HG03108 (cell line): ENCODE data around the gene RAB31.

ENCODE experiments used
- ATAC-seq: cut with Tn5 transposase; IDR thresholded peaks from one replicate; pipeline ENCODE4 v1.9.1; 2021; ENCODE audit warnings: moderate library complexity; ENCODE audit not compliant: unreplicated experiment

Gene RAB31

DNA sequence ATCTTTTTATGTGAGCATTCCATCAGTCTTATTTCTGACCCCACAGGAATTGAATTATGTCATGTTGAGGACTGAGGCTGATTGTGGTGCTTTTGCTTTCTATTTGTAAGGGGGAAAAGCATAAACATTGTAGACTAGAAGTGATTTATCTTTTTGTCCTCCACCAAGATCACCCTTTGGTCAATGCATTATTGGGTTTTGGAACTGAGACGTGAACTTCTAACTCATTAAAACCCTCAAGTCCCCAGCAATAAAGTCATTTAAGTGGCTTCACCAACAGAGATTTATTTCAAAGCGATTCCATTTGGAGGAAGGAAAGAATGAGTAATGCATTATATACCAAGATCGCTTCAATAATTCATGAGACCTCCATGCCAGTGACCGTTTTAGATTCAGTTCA is 102.2 kb downstream of the RAB31 start:
- no peak for ATAC-seq

DNA sequence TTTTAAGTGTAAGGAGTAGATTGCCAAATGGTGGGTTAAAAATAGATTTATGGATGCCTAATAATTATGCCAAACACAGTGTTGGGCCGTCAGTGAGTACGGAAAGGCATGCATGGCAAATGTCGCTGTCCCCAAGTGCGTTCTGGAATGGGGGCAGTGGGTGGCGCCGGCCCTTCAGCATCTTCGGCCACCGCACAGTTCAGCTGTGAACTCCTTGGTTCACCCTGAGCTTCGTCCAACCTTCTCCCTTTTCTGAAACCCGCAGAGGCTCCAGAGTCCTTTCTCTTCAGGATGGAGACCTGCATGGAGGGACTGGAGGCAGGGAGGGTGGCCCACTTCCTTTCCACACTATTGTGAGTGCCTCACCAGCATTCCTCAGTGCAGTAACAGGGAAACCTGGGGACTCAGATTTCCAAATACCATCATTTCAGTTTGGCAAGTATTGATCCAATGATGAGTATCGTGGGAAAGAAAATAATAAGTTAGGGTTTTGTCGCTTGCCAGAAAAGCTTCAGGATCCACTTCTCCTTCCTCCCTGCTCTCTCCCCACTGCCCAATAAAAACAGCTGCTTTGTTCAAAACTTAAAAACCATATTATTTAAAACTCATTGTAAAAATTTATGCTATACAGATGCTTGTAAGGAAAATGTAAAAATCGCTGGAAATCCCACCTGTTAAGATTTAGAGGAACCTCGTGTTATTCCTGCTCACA is 103.0 kb downstream of the RAB31 start:
- no peak for ATAC-seq

DNA sequence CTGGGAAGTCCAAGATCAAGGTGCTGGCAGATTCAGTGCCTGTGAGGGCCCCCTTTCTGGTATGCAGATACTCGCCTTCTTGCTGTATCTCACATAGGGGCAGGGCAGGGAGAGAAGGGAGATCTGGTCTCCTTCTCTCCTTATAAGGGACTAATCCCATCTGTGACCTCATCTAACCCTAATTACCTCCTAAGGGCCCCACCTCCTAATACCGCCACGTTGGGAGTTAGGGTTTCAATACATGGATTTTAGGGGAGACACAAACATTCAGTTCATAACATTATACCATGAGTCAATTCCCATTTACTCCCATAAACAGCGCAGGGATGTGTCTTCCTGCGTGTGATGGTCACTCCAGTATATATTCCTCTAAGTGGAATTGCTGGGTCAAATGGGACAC is 103.9 kb downstream of the RAB31 start:
- no peak for ATAC-seq

DNA sequence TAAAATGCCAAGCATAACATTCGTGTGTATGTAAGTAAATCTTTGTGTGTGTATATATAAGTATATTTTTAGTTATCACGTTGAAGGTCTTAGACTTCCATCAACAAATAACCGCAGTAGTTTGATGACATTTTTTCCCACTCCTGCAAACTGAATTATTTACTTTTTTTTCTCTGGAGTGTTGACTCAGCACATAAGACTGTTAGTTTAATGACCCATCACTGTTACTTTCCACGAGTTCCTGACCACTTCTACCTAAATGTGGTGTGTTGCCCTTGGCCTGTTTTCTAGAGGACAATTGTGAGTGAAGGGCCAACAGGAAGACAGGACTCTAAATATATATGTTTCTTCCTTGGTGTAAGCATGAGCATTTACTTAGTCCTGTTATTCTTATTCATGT is 106.3 kb downstream of the RAB31 start:
- ATAC-seq = no peak

DNA sequence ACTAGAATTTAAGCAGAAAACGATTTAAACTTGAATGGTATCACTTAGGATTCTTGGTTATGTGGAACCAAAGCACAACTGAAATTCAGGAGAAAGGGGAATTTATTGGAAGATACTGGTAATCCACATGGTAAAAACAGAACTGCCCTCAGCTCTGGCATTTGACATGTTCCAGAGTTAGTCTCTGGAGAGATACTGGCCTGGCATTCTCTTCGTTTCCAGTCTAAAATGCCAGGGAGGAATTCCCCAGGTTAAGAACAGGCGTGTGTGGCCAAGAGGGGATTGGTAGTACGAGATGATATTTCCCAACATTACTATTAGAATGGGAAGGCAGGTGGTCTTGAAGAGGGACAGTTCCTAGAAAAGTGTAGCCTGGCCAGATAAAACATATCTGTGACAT is 109.2 kb downstream of the RAB31 start:
- no peak for ATAC-seq

DNA sequence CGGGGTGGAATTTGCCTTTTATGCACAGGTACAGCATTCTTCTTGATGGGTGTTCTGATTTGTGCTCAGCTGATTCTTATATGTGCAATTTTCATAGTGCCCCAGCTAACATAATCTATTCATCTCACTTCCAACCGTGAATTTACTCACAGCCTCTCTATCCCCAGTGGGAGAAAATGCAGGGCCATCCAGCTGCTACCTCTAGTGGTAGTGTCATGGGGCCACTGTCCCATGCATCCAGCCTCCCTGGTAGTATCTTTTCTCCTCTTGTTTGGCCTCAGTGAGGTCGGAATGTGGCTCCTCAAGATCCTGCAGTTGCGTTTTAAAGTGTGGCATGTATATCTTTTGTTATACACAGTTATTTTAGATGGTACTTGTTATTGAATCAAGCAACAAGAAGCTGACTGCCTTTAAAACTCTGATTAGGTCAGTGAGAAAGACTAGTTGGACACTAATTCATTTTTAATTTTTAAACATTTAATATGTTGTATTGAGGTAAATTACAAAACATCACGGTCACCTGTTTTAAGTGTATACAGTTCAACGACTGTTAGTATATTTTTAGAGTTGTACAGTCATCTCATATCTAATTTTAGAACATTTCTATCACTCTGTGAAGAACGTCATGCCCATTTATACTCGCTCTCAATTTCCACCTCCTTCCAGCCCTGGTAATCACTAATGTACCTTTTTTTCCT is 109.8 kb downstream of the RAB31 start:
- ATAC-seq = no peak

DNA sequence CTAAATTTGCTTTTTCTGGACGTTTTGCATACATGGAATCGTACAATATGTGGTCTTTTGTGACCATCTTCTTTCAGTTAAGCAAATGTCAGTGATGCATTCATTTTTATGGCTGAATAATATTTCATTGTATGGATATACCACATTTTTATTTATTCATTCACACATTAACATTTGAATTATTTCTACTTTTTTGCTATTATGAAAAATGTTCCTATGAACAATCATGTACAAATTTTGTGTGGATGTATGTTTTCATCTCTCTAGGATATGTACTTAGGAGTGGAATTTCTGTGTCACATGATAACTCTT is 110.3 kb downstream of the RAB31 start:
- ATAC-seq = no peak

DNA sequence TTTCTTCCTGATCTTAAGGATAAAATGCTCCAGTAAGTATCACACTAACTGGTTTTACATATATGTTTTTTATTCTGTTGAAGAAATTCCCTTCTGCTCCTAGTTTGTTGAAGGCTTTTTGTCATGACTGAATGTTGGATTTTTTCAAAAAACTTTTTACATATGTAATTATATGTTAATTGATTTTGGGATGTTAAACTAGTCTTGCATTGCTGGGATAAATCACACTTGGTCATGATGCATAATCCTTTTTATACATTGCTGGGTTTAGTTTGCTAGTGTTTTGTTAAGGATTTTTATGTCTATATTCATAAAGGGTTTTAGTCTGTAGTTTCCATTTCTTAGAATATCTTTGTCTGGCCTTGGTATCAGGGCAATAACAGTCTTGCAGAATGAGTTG is 112.0 kb downstream of the RAB31 start:
- ATAC-seq = no peak

DNA sequence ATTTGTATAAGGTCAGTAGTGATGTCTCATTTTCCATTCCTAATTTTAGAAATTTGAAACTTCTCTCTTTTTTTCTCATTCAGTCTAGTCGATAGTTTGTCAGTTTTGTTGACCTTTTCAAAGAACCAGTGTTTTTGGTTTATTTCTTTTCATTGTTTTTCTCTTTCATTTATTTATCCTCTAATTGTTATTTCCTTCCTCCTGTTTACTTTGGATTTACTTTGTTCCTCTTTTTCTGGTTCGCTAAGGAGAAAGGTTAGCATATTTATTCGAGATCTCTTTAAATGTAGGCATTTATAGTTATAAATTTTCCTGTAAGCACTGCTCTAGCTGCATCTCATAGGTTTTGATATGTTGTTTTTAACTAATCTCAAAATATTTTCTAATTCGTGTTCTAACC is 112.6 kb downstream of the RAB31 start:
- ATAC-seq = no peak

DNA sequence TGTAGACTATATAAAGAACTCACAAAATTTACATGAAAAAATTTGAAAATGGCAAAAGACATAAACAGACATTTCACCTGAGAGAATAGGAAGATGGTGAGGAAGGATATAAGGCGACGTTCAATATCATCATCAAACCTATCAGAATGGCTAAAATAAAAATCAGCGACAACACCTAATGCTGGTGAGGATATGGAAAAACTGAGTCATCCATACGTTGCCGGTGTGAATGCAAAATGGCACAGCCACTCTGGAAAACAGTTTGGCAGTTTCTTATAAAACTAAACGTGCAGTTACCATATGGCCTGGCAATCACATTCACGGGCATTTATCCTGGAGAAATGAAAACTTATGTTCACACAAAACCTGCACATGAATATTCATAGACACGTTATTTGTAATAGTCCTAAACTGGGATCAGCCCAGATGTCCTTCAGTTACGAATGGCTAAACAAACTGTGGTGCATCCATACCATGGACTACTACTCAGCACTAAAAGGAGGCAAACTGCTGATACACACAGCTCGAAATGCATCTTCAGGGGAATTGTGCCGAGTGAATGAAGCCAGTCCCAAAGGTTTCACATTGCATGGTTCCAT is 114.6 kb downstream of the RAB31 start:
- ATAC-seq = no peak

DNA sequence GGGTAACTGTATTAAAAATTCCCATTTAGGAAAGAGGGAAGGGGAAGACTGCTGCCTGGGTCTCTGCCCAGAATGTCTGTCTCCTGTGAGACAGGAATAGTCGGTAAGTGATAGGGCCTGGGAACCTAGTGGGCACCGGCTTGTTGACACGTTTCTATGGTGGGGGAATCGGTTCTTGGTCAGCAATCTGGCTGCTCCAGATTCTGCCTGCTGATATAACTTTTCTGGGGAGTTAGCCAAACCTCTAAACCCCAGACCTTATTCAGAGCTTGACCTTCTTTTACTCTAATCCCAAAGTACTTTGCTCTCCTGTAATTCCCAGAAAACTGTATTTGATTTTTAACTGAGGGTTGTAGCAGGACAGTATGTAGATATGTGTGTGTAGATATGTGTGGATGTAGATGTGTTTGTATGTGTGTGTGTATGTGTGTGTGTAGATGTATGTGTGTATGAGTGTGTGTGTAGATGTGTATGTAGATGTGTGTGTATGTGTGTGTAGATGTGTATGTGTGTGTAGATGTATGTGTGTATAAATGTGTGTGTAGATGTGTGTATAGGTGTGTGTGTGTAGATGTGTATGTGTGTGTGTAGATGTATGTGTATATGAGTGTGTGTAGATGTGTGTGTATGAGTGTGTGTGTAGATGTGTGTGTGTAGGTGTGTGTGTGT is 115.8 kb downstream of the RAB31 start:
- no peak for ATAC-seq

DNA sequence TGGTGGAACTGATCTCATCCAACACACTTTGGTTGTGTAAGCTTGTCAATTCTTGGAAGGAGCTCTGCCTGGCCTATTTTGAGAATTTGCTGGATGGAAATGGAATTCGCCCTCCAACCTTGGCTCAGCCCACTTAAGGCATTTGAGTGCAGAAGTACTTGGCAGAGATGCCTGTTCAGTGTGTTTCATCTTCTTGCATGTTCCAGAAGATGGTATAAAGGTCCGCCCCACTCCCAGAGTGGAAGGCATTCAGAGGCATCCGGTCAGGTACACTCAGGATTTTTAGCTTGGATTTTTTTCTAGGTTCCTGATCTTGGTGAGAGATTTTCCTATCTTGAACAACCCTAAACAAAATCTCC is 116.4 kb downstream of the RAB31 start:
- no peak for ATAC-seq

DNA sequence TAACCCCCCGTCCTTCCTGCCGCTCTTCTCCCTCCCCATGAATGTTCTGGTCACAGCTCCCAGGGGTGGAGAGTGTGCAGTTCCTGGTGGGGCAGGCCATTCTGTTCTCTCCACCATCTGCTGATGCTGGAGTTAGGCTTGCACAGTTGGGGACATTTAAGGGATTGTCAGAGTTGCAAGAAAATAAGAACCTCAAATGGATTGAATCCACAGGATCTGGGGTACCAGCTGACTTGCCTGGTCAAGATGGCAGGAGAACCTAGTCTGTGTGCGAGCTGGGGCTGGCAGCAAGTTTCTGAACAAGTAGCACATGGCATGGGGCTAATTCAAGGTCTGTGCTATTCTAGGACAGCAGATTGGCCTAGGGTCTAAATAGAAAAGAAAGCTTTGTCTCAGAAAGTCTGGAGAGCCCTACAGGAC is 116.9 kb downstream of the RAB31 start:
- ATAC-seq = no peak

DNA sequence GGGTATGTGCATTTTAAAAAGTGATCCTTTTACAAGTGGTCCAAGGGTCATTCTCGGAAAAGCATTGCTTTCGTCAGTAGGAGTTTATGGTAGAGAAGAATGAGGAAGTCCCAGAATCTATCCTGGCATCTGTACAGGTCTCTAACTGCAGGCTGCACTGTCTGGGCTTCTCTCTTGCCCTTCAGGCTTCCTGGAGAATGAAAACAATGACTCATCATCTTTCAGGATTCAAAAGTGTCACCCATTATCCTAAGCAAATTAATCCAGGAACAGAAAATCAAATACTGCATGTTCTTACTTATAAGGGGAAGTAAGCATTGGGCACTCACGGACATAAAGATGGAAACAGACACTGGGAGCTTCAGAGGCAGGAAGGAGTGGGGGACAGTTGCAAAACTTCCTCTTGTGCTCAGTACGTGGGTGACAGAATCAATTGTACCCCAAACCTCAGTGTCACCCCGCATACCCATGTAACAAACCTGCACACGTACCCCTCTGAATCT is 117.5 kb downstream of the RAB31 start:
- no peak for ATAC-seq

DNA sequence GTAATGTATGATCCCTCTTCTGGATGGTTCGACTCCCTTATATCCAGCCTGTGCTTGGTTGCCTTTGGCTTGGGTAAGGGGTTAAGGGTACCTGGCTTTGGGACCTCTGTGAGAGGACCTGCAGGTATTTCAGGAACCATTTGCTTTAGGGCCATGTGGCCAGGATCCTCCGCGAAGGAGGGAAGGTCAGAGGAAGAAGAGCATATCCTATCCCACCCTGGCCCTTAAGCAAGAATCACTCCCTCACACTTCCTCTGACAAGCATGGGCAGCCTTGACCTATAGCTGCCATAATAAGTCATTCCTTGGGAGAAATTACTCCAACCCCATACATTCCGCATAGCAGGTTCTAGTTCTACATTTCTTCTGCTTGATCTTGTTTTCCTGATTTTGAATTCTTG is 118.6 kb downstream of the RAB31 start:
- ATAC-seq = no peak

DNA sequence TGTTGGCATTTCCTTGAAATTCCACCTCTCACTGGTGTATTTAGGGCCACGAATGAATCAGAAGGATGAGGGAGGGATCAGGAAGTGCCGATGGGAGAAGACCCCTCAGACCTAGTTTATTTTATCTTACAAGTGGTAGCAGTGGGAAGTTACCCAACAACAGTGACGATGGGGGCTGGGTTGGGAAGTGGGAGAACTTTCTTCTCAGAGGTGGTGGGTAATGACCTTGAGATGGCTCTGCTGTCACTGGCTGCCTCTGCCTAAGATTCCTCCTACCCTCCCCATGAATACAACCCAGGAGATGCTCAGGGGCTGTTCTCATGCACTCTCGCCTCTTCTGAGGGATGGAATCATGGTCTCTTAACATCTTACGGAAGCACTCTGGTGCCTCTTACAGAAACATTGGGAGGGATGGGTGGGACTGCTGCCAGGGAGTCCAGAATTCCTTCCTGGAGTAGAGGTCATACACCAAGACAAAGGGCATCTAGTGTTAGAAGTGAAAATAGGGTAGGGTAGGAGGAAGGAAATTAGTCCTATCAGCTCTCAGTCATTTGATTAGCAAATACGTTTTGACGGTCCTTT is 119.2 kb downstream of the RAB31 start:
- ATAC-seq = no peak

DNA sequence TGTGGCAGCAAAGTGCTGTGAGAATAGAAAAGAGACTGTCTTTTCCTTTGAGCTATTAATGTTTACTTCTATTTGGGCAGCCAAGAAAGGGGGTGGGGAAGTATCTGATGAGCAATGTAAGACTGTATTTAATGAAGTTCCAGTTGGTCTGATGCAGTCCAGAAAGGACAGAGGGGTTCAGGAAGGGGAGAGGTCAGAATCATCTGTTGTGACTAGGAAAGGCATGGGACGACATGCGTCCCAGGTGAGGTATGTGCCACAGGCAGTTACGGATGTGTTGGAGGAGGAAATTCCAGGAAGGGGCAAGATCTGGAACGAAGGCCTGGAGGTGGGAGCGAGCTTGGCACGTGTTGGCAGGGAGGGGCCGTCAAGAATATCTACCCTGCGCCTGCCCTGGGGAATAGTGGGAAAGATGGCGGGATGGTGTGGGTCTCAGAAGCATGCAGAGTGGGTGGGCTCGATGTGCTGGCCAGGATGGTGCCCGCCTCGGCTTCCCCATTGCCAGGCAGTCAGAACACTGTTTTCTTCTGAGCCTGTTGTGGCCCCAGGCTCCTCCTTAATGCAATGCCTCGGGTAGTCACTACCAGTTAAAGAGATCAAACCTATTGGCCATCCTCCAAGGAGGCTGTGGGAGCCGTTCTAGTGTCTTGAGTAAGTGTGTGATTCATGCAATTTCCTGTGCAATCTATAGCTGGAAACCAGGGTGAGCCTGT is 119.8 kb downstream of the RAB31 start:
- no peak for ATAC-seq

DNA sequence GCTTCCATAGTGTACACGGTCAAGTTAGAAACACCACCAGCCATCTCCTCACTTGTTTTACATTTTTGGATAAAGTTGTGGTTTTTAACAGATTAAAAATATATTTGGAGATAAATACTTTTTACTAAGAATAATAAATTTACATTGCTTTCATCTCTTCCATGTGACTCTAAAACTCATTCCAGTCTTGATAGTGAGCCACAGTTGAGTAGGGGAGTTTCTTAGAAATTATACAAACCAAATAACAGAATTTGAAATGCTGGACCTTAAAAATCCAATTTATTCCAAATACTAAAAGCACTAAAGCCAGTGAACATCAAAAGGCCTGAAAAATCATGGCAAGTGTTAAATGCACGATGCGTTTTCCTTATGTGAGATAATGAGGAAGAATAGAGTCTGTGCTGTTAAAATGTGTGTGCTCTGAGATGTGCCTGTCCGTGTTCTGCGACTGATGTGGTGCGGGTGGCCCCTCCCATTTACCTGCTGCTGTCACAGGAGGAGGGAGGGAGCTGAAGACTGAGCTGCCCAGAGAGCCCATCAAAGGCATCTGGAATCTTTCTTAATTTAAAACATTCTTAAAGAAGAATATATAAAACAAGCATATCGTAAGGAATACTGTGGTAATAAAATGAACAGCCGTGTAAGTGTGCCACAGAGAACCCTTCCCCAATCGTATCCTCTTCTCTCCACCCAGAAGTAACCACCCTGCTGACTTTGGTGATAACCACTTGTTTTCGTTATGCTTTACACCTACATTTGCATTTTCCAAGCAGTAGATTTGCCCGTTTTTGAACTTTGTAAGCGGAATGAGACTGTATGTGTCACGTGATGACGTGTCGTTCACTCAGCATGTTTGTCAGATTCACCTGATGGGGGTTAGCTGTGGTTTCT is 120.7 kb downstream of the RAB31 start:
- no peak for ATAC-seq

DNA sequence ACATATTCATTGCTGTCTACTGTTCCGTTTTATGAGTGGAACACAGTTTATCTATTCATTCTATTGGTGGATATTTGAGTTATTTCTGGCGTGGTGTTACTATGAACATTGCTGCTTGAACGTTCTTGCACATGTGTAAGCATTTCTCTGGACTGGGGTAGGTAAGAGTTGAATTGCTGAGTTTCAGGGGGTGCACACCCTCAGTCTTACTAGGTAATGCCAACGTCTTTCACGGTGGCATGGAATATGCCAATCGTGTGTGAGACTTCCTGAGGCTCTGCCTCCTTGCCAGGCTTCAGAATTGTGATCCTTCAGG is 121.3 kb downstream of the RAB31 start:
- no peak for ATAC-seq
